NCI-H2081 treated with DMSO at 0.1 percent for 48 hours (cell line): ENCODE data around the gene CCDC102A.

Experiments
- DNase-seq: peaks from one replicate; lab custom pipeline; 2025; lab: John Stamatoyannopoulos, UW

The CCDC102A gene

DNA sequence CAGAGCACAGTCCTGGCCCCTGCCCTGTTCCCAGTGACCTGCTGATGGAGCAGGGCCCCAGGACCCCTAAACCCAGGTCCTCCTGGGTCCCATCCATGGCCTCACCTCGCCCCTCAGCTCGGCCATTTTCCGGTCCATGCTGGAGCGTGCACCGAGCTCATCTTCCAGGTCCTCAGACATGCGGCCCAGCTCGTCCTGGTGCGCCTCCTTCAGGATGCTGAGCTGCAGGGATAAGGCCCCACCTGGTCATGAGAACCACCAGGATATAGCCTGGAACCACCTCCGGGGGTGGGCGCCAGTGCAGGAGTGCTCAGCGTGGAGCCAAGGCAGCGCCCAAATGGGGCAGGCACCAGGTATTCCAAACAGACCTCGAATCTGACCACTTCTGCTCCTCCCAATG is 17.9 kb downstream of the CCDC102A start:
- no peak for DNase-seq

DNA sequence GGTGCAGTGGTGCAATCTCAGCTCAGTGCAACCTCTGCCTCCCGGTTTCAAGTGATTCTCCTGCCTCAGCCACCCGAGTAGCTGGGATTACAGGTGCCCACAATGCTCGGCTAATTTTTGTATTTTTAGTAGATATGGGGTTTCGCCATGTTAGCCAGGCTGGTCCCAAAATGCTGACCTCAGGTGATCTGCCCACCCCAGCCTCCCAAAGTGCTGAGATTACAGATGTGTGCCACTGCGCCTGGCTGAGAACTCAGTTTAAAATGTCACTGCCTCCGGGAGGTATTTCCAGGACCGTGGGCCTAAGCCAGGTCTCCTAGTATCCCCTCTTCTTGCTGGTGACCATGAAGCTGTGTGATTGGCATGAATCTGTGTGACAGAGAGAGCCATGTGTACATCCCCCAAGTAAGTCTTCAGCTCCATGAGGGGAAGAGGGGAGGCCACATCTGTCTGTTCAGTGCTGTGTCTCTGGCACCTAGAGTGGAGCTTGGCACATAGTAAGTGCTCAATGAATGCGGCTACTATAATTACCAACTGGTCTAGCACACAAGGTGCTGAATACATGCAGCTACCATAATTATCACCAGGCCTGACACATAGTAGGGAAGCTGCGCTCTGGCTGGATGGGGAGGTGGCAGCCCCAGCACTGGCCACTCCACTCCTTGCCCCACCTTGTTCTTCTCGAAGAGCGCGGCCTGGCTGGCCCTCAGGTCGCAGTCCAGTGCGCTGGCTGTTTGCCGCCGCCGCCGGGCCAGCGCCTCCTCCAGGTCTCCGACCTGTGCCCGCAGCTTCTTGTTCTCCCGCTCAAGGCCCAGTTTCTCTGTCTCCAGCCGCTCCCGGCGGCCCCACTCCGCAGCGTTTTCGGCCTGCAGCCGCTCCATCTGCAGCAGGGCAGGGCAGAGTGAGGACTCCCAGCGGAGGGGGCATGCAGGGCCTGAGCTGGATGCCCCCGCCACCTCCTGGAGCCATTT is 18.7 kb downstream of the CCDC102A start:
- DNase-seq: no peak

DNA sequence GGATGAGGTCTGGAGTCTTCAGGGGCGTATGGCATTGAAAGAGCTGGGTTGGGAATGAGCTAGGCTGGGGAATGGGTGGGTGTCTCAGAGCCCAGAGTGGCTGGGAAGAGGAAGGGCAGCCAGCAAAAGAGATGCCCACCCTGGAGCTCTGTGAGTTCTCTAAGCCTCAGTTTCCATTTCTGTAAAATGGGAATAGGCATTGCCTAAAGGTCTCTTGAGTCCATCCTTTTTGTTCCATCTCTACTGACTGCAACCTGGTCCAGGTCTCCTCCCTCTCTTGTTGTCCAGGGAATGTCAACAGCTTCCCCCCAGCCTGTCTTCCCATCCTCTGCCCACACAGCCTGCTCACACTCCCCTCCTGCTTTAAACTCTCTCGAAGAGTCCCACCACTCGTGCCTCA is 19.6 kb downstream of the CCDC102A start:
- DNase-seq: no peak

DNA sequence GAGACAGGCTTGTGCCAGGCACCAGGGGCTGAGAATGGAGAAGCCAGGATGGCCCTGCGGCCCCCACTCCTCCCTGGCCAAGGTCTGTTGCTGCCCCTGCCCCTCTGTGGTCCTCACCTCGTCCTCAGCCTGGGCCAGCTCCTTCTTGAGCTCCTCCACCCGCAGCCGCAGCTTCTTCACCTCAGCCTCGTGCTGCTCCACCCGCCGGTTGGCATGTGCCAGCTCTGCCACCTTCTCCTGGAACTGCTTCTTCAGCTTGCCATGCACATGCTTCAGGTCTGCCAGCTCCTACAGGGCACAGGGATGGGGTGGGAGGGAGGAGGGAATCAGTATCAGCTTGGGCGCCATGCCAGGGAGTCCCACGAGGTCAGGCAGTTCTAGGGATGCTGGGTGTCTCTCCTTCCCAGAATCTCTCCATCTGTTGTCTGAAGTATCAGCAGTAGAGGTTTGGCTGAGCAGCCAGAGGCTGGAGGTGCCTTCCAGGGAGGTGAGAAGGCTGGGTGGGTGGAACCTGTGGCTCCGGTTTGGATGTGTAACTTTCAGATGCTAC is 20.1 kb downstream of the CCDC102A start:
- DNase-seq: no peak

DNA sequence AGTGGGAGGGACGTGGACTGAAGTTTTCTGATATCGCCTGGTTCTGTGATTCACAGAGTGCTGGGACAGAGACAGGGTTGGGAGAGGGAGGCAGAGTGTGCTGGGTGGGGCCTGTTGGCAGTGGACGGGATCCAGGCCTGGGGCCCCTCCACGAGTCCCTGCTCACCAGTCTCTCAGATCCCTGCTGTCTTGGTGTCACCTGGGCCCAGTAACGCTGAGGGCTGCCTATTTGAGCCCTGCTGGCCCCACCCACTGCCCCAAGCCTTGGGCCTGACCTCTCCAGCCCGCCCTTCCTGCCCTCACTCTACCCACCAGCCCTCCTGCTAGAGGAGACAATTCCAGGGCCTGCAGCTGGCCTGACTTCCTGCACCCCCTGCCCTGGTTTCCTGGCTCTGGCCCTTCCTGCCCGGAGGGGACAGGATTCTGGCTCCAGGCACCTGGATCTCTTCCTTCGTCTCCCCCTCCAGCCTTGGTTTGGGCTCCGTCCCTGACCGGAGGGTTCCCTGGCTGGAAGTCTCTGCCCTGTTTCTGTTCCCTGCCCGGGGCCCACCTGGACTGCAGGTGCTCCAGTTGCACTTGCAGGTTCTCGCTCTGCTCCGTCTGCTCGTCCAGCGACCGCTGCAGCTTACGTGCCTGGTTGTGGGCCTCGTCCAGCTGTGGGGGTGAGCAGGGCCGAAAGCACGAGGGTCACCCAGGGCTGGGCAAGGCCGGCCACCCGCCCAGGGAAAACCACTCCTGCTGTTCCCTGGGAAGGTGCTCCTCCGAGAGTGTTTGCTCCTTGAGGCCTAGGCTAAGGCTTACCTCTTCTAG is 21.4 kb downstream of the CCDC102A start:
- no peak for DNase-seq

DNA sequence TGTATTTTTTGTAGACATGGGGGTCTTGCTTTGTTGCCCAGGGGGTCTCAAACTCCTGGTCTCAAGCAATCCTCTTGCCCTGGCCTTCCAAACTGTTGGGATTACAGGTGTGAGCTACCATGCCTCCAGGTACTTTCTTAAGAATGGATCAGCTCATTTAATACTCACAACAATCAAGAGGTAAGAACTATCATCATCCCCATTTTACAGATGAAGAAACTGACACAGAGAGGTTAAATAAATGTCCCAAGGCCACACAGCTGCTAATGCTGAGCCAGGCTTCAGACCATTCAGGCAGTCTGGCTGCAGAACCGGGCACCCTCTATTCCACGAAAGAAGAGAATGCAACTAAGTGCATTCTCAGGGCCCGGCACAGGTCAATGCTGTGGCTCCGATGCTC is 22.0 kb downstream of the CCDC102A start:
- no peak for DNase-seq

DNA sequence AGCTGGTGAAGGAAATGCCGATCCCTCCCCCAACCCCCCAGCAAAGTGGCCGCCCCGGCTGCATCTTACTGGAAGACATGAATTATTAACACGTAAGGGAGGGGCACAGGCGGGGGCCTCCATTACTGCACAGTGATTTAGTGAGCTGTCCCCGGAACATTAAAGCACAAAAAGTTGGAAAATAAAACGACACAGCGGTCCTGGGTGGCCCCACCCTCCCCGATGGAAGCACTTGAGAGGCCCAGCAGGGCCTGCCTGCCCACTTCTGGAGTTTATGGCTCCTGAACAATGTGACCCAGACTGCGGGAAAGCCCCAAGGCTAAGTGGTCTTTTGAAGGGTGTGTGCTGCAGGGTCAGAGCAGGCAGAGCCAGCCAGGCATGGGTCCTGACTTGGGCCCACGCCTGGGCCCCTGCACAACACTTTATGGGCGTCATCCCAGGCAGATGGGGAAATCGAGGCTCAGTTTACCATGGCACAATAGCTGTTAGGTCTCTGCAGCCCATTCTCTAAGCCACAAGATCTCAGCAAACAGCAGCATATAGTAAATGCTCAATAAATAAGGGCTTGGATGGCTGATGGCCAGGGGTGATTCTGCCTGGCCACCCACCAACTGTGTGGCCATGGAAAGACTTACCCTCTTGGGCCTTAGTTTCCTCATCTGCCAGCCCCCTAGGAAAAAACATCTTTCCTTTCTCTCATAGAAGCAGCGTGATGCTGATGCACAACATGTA is 22.8 kb downstream of the CCDC102A start:
- no peak for DNase-seq

DNA sequence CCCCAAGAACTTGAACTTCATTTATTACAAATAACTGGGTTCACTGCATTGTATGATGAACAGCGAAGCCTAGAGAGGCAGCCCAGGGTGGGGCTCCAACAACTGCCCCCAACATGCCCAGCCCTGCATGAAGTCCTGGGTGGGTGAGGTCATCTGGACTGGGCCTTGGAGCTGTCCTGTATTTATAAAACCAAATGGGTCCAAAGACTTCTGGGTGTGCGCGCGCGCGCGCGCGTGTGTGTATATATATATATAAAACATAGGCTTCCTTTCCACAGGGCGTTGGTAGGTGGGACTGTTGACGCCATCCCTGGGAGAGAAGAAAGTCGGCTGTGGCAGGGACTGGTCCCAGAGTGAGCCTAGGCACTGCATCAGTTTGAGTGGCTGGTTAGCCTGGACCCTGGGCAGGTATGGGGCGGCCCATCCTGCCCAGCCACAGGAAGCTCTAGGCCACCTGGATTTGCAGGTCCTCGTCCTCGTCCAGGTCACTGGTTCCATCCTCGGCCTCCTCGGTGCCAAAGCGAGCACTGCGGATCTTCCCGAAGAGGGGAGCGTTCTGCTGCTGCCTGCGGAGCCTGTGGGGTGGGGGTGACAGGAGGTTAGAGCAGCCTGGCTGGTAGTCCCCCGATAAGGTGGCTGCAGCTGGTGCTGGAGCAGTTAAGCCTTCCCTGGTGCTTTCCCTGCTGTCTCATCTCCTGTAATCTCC is 23.9 kb downstream of the CCDC102A start:
- no peak for DNase-seq

DNA sequence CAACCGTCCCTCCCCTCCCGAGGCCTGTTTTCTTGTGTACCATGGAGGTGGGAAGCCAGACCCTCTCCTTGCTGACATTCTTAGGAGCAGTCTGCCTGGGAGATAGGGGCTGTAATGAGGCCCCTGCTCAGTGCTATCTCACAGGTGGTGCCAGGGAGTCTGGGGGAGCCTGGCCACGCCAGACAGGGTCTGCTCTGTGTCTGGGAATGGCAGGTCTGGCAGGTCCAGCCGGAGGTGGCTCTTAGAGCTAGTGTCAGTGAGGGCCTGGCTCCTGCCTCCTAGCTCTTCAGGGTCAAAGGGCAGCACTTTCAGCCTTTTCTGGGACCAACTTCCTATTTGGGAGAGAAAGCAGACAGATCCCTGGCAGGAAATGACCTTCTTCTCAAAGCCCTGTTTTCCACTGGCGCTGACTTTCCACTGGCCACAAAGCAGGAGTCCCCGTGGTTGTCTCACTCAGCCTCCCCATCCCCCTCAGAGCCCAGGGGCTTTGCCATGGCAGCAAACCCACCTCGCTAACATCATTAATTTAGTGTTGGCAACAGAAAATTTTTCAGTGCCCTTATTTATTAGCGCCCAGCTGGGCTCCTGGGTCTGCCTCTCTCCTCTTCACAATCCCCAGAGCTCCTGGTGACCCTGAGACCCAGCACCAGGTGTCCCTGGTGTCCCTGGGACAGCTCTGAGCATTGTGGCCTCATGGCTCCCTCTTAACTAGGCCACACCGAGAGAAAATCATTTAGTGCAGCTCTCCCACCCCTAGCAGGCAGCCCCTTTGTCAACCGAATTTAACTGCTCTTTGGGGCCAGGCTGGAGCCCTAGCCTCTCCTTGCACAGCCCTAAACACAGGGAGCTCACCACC is 26.1 kb downstream of the CCDC102A start:
- DNase-seq: no peak

DNA sequence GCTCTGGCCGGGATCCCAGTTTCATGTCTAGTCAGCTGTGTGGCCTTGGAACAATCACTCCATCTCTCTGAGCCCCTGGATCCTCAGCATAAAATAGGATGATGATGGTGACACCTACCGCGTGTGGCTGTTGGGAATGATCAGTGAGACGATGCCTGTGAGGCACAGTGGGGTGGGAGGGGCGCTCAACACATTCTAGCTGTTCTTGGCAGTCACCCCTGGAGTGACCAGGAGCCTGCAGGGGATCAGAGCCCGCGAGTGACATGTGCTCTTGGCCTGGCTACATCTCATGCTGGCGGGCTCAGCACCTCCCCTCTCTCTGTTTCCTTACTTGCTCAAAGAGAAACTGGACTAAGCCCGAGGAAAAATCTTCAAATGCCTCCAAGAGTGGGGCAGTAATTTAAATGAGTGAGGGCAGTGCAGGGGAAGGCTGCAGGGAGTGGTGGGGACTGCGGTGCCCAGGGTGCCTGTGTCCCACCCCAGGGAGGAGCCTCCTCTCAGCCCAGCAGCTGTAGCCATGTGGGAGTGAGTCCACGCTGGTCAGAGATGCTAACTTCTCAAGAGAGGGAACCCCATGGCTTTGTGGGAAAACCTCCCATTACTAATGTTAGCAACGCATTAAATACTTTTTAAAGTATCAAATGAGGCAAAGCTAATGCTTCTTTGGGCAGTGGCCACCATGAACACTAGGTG is 27.0 kb downstream of the CCDC102A start:
- no peak for DNase-seq

DNA sequence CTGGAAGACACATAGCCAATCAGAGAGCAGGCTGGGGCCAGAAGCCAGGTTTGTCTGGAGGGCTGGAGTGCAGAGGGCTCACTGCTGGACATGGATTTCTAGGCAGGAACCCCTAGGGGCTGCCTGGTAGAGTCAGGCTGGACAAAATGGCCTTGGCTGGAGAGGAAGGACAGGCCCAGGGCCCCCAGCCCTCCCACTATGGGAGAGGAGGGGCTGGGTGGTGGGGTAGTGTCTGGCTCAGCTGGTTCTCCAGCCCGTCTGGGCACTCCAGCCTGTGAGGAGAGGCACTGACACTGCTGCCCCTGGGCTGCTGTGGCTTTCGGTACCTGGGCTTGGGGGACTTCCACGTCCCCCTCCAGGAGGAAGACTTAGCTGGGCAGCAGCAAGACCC is 28.3 kb downstream of the CCDC102A start:
- no peak for DNase-seq

DNA sequence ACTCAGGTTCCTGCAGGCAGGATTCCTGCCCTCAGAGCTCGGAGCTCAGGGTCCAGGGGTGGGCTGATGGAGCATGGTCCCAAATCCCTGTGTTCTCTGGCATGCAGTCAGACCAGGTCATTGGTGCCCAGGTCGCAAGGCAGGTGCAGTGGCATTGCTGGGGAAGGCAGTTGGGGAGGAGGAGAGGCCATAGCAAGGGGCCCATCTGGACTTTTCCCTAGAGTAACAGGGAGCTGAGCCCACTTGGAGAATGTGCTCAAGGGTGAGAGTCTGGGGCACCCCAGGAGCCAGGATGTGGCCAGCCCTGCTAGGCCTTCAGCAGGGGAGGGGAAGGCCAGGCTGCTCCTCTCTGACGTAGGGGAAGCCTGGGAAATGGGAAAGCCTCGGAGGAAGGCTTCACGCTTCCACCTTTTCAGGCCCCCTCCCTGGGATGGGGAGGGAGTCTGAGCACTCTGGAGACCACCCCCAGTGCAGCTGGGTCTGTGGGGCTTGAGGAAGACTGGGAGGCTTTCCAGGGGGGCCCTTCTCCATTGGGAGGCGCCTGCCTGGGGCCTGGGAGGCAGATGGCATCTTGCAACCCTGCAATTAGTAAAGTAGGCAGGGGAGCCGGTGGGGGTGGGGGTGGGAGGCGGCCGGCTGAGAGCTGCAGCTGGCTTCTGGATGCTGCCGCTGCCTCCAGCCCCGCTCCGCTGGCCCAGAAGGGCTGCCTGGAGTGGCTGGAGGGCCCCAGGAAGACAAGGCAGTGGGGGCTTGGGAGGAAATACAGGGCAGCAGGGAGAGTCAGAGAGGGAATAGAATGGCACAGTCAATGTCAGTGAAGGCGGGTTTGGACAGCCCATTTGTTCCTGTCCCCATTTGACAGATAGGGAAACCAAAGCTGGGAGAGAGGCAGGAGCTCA is 29.0 kb downstream of the CCDC102A start:
- peak; percentile 62 for DNase-seq

DNA sequence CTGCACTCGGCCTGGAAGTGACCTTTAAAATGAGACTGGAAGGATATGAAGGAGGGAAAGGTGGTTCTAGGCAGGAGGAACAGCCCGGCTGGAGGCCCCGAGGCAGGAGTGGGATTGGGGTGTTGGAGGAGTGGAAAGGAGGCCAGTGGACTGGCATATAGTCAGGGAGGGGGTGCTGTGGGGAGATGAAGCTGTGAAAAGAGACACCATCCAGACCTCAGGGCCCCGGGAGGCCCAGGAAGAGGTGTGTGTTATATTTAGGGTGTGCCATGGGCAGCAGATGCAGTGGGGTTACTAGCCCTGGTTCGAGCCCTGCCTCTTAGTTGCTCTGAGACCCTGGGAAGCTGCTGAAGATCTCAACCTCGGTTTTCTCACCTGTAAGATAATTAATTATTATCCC is 31.2 kb downstream of the CCDC102A start:
- no peak for DNase-seq

DNA sequence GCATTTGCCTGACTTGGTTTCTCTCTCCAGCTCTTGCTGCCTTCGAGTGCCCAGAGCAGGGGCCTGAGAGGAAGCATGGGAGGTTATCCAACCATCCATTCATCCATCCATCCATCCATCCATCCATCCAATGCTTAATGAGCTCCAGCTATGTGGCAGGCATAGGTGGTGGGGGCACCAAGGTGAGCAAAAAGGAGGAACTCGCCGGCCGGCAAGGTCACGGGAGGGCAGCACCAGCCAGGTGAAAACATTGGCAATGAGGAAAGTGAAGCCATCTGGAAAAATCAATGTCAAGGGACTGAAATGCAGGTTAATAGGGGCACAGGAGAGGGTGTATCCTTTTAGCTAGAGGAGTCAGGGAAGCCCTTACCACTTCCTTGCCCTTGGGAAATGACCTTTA is 31.9 kb downstream of the CCDC102A start:
- no peak for DNase-seq

DNA sequence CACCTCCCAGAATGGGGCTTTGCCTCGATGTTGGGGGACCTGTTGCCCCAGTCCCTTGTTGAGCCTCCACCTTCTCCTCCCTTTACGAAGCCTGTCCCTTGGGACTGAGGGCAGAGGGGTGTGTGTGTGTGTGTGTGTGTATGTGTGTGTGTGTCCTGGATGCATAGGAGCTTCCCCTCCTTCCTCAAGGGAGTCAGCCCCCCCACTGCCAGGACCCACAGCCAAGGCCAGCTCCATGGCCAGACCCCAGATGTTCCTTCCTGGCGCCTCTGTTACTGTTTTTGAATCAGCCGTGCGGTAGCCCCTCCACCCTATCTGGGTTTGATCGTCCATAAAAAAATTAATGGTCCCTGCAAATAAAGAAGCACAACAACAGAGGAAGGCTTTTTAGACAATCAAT is 32.4 kb downstream of the CCDC102A start:
- DNase-seq: no peak

DNA sequence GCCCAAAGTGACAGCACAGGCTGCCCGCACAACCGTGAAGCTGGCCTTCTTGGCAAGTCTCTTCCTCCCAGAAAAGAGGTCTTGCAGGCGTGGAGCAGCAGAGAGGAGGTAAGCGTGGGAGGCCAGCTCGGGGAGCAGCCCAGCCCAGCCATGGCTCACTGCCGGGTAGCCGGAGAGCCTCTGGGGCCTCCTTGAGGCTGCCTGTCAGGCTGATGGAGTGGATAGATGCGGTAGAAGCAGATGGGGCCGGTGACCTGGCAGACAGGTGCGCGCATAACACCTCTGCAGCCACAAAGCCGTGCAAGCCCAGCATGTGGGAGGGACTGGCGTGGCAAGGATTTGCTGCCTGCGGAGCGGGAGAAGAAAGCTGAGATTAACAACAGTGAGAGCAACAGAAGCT is 33.0 kb downstream of the CCDC102A start:
- peak; percentile 42 for DNase-seq

DNA sequence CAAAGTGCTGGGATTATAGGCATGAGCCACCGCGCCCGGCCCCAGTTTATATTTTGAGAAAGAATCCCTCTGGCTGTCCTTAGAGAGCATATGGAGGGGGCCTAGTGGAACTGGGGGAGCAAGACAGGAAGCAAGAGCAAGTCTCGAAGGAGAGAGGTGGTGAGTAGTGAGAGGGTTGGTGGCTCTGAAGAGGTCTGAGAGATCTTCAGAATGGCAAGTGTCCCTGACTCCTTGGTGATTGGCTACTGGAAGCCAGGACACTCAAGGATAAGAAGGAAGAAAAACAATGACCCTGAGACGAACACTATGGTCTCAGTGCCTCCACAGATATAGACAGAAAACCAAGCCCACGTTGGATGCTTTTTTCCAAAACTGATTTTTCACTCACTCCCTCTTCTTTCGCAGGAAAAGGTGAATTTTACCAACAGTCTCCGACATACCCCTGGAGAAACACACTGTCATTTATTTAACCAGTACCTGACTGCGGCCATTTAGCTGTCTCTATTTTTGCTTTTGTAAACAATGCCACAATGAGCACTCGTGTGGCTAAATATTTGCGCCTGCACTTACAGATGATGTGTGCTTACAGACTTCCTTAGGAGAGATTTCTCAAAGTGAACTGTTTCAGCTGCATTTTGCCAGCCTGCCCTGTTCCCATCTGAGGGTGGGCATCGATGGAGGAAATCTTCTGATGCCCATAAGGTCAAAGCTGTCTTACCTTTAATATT is 34.2 kb downstream of the CCDC102A start:
- DNase-seq: peak; percentile 38

DNA sequence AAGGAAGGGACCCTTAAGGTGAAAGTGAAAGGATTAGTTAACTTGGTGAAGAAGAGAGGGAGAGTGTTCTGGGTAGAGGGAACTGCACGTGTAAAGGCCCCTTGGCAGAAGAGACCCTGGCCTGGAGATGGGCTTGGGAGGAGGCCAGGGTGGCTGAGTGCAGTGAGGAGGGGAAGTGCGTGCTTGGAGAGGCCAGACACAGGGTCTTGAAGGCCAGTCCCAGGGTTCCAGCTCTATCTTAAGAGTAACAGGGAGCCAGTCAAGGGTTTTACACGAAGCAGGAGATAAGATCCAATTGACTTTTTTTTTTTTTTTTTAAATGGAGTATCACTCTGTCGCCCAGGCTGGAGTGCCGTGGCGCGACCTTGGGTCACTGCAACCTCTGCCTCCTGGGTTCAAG is 34.9 kb downstream of the CCDC102A start:
- no peak for DNase-seq
